B cell (primary cell): ENCODE results near the gene CDK5RAP1. TPM values are rescaled to one million over a fixed set of nuclear protein-coding genes. Genes with fewer than 3 reads are reported as not detected.

Source experiments
- ATAC-seq: fragments of 200-7000 bp; cut with Tn5 transposase; one replicate; pipeline ENCODE4 v1.10.0; 2021; ENCODE audit warnings: low read depth, mild to moderate bottlenecking, moderate number of reproducible peaks, moderate library complexity
- CTCF ChIA-PET: fragments of 350-600 bp; sonication (Branson Sonifier 250); formaldehyde crosslinking; loops from one replicate; lab custom pipeline; 2021; ENCODE audit warnings: antibody characterized with exemption, inconsistent platforms; lab: Charles Lee
- POLR2A ChIA-PET: fragments of 350-600 bp; sonication (Branson Sonifier 250); formaldehyde crosslinking; loops from one replicate; lab custom pipeline; 2021; ENCODE audit warnings: antibody characterized with exemption; lab: Charles Lee
- DNase-seq: peaks from one replicate; pipeline ENCODE4 v3.0.0; 2013
- H2AFZ ChIP-seq: 2 replicates; pipeline ENCODE4 v1.6.1; 2012; ENCODE audit warnings: mild to moderate bottlenecking, low read depth, low read length; ENCODE audit not compliant: insufficient read depth, poor library complexity, severe bottlenecking
- H3K27ac ChIP-seq, 2 donors: 1 replicate in 1 of 2; 2 replicates in 1 of 2; pipeline ENCODE4 v1.5.1; 2012 to 2013; ENCODE audit warnings: low read length in 2 of 2, mild to moderate bottlenecking in 2 of 2, moderate library complexity in 1 of 2
- H3K27me3 ChIP-seq, 4 experiments: fragments of 200-600 bp in 1 of 4; sonication (generic) in 1 of 4; replicated peaks in 1 of 4; 1 replicate in 2 of 4; 2 replicates in 2 of 4; pipeline versions ENCODE4 v1.6.1 to v1.7.0; 2013 to 2016; ENCODE audit warnings: low read length in 3 of 4, mild to moderate bottlenecking in 2 of 4, mixed read lengths in 1 of 4, moderate library complexity in 1 of 4; ENCODE audit not compliant: insufficient read depth in 4 of 4, control insufficient read depth in 3 of 4; ENCODE audit errors: control extremely low read depth in 1 of 4
- H3K36me3 ChIP-seq, 2 experiments: replicated peaks in 1 of 2; 1 replicate in 1 of 2; 2 replicates in 1 of 2; pipeline versions ENCODE4 v1.6.1 to v1.7.1; 2013; ENCODE audit warnings: low read length in 1 of 2; ENCODE audit not compliant: insufficient read depth in 2 of 2, control insufficient read depth in 1 of 2; ENCODE audit errors: control extremely low read depth in 1 of 2, extremely low read depth in 1 of 2
- H3K4me1 ChIP-seq, 2 donors: fragments of 200-600 bp in 1 of 2; sonication (generic) in 1 of 2; 1 replicate in 1 of 2; 2 replicates in 1 of 2; pipeline versions ENCODE4 v1.5.1 to v1.6.1; 2013 to 2017; ENCODE audit warnings: low read length in 2 of 2; ENCODE audit not compliant: control insufficient read depth in 2 of 2, insufficient read depth in 2 of 2
- H3K4me2 ChIP-seq: replicated peaks from 2 replicates; pipeline ENCODE3; 2012; ENCODE audit warnings: mild to moderate bottlenecking, low read depth, low read length; ENCODE audit not compliant: poor library complexity, severe bottlenecking
- H3K4me3 ChIP-seq, 5 experiments: fragments of 200-600 bp in 1 of 5; sonication (generic) in 1 of 5; 1 replicate in 3 of 5; 2 replicates in 2 of 5; pipeline versions ENCODE4 v1.5.1 to v1.7.0; 2011 to 2016; ENCODE audit warnings: low read length in 4 of 5, mild to moderate bottlenecking in 4 of 5, low read depth in 2 of 5, control low read depth in 1 of 5, moderate library complexity in 1 of 5; ENCODE audit not compliant: insufficient read depth in 1 of 5; ENCODE audit errors: control extremely low read depth in 1 of 5, extremely low read depth in 1 of 5
- H3K79me2 ChIP-seq: fragments of 200-600 bp; sonication (generic); one replicate; pipeline ENCODE4 v1.6.0; 2016; ENCODE audit warnings: low read length; ENCODE audit not compliant: control insufficient read depth, insufficient read depth
- H3K9ac ChIP-seq: fragments of 200-600 bp; sonication (generic); 2 replicates; pipeline ENCODE4 v1.6.1; 2017; ENCODE audit warnings: mild to moderate bottlenecking, low read length, moderate library complexity
- H3K9me3 ChIP-seq, 3 donors: one replicate each; pipeline versions ENCODE4 v1.6.1 to v1.7.1; 2013; ENCODE audit warnings: low read length in 2 of 3; ENCODE audit not compliant: control insufficient read depth in 2 of 3, insufficient read depth in 1 of 3; ENCODE audit errors: control extremely low read depth in 1 of 3
- H4K20me1 ChIP-seq: 2 replicates; pipeline ENCODE4 v1.6.0; 2012; ENCODE audit warnings: mild to moderate bottlenecking, low read length; ENCODE audit not compliant: insufficient read depth, control insufficient read depth, poor library complexity, severe bottlenecking
- H3K27ac Mint-ChIP-seq: one replicate; pipeline ENCODE4 v1.8.0; 2021; ENCODE audit warnings: mixed read lengths
- H3K27me3 Mint-ChIP-seq: one replicate; pipeline ENCODE4 v1.8.0; 2021; ENCODE audit warnings: mixed read lengths
- H3K4me1 Mint-ChIP-seq: one replicate; pipeline ENCODE4 v1.8.0; 2021; ENCODE audit warnings: mixed read lengths
- H3K4me3 Mint-ChIP-seq: one replicate; pipeline ENCODE4 v1.8.0; 2021; ENCODE audit warnings: mixed read lengths
- H3K9me3 Mint-ChIP-seq: one replicate; pipeline ENCODE4 v1.8.0; 2022; ENCODE audit warnings: mixed read lengths; ENCODE audit not compliant: insufficient read depth
- EZH2 ChIP-seq: IDR thresholded peaks from 2 replicates; pipeline ENCODE4 v1.6.1; 2012; ENCODE audit warnings: borderline replicate concordance, low read depth, mild to moderate bottlenecking, moderate library complexity, low read length; ENCODE audit not compliant: insufficient read depth, poor library complexity, severe bottlenecking
- WGBS: methylation state at CpG from one replicate; pipeline ENCODE4 v1.1.5; 2013; ENCODE audit warnings: missing lambda C conversion rate; ENCODE audit not compliant: insufficient coverage; 5-methylcytosine and 5-hydroxymethylcytosine counted together
- intact Hi-C: fragments of 100-400 bp; cut with micrococcal nuclease; formaldehyde crosslinking; loops from one replicate; pipeline ENCODE4 v1.10.0; 2022
- polyA plus RNA-seq: library from polyadenylated mRNA; depleted of rRNA; stranded (reverse); fragments of >200 nt; gene quantifications from 2 replicates; pipeline ENCODE4 v1.2.3, GENCODE V29; 2012
- total RNA-seq, 2 donors: library from RNA; stranded (reverse); fragments of 120-200 nt in 1 of 2; gene quantifications; 1 replicate in 1 of 2; 2 replicates in 1 of 2; pipeline versions ENCODE4 v1.2.3 to v1.2.4, GENCODE V29; 2013 to 2022
- TF ChIP-seq, protein P1 (sequence below): fragments of 200-600 bp; IDR thresholded peaks from one replicate; pipeline ENCODE4 v1.8.0; 2022; ENCODE audit warnings: antibody characterized with exemption, mild to moderate bottlenecking

Gene CDK5RAP1
- total and polyA plus RNA-seq, 2 donors (not counting 1 experiment from before 2014, with no cell fraction given) = 50.4 to 60.5 TPM

- WGBS = 97% methylated on average over 4 of the region's 5 CpGs
- no peak for ATAC-seq
- Mint-ChIP-seq H3K4me1 (no peaks in the 10 kb centered on the region), H3K27me3 (peaks cover 23% of the 10 kb centered on the region), H3K27ac (no peak overlapping the region), H3K4me3 (no peak overlapping the region), H3K9me3 (no peaks in the 10 kb centered on the region)
- CTCF ChIA-PET = interaction anchor here (0.6 kb wide), 1 partner anchor 625 kb away, joined by 3 read pairs; no protein-coding TSS in a partner anchor
- Histone ChIP-seq H3K9me3 (no peaks in the 10 kb centered on the region), H4K20me1 (no peaks in the 10 kb centered on the region), H3K27me3 (peaks cover 0 to 10% (median 2%) of the 10 kb centered on the region in 4 experiments), H3K9ac (no peak overlapping the region), H3K4me3 (no peak overlapping the region), H3K4me2 (no peak overlapping the region), H2AFZ (no peak overlapping the region), H3K36me3 (no peaks in the 10 kb centered on the region), H3K4me1 (peaks cover 0 to 5% of the 10 kb centered on the region in 2 donors), H3K79me2 (no peaks in the 10 kb centered on the region), H3K27ac (no peak overlapping the region)
- intact Hi-C loops = no loop called here
- TF ChIP-seq, protein P1, sequence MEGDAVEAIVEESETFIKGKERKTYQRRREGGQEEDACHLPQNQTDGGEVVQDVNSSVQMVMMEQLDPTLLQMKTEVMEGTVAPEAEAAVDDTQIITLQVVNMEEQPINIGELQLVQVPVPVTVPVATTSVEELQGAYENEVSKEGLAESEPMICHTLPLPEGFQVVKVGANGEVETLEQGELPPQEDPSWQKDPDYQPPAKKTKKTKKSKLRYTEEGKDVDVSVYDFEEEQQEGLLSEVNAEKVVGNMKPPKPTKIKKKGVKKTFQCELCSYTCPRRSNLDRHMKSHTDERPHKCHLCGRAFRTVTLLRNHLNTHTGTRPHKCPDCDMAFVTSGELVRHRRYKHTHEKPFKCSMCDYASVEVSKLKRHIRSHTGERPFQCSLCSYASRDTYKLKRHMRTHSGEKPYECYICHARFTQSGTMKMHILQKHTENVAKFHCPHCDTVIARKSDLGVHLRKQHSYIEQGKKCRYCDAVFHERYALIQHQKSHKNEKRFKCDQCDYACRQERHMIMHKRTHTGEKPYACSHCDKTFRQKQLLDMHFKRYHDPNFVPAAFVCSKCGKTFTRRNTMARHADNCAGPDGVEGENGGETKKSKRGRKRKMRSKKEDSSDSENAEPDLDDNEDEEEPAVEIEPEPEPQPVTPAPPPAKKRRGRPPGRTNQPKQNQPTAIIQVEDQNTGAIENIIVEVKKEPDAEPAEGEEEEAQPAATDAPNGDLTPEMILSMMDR = no peak
- no peak for TF ChIP-seq EZH2
- POLR2A ChIA-PET = no interaction called here
- DNase-seq = no peak
These were observed 85.0 kb downstream of the CDK5RAP1 start for GRCh38 chr20:33316343-33316742.

- WGBS = 87% methylated on average over 6 of the region's 7 CpGs
- H3K4me1 ChIP-seq = peaks cover 0 to 5% of the 10 kb centered on the region in 2 donors
- intact Hi-C loops = no loop called here
- H3K36me3 ChIP-seq = no peaks in the 10 kb centered on the region
- H3K27me3 ChIP-seq = peaks cover 0 to 4% (median 1%) of the 10 kb centered on the region in 4 experiments
- H3K9me3 ChIP-seq = no peaks in the 10 kb centered on the region
- H2AFZ ChIP-seq = no peak overlapping the region
- DNase-seq (no peak), ATAC-seq (no peak)
- no peak for TF ChIP-seq EZH2
- TF ChIP-seq, protein P1 = no peak
- ChIA-PET CTCF (interaction anchor here (1.0 kb wide), 1 partner anchor 11 kb away, joined by 3 read pairs; no protein-coding TSS in a partner anchor), POLR2A (no interaction called here)
- no peaks in the 10 kb centered on the region for H4K20me1 ChIP-seq
- no peak overlapping the region for H3K4me3 ChIP-seq
- H3K27ac ChIP-seq = no peak overlapping the region
- H3K4me1 Mint-ChIP-seq = no peaks in the 10 kb centered on the region
- no peaks in the 10 kb centered on the region for H3K9me3 Mint-ChIP-seq
- H3K79me2 ChIP-seq = no peaks in the 10 kb centered on the region
- H3K27me3 Mint-ChIP-seq = peaks cover 14% of the 10 kb centered on the region
- H3K4me3 Mint-ChIP-seq = no peak overlapping the region
- no peak overlapping the region for H3K27ac Mint-ChIP-seq
- no peak overlapping the region for H3K9ac ChIP-seq
- no peak overlapping the region for H3K4me2 ChIP-seq
These were observed 87.5 kb downstream of the CDK5RAP1 start for GRCh38 chr20:33313686-33314314.
